Neural cell (in vitro differentiated cells): ENCODE results near the gene TRPV3. TPM values are rescaled to one million over a fixed set of nuclear protein-coding genes. Genes with fewer than 3 reads are reported as not detected.

Source experiments
- H2AFZ ChIP-seq: fragments of 200-600, 300-800 bp; sonication (generic), shearing (Covaris generic); 2 replicates; pipeline ENCODE4 v1.6.0; 2014; ENCODE audit warnings: low read depth, mild to moderate bottlenecking, antibody characterized with exemption, low read length, moderate library complexity
- H3F3A ChIP-seq: fragments of 200-600 bp; shearing (Covaris generic); 2 replicates; pipeline ENCODE4 v1.6.1; 2016; ENCODE audit warnings: mild to moderate bottlenecking, moderate library complexity, mixed read lengths, antibody characterized with exemption, low read length; ENCODE audit not compliant: insufficient read depth, poor library complexity, severe bottlenecking
- H3K27ac ChIP-seq: fragments of 200-600, 300-800 bp; sonication (generic), shearing (Covaris generic); 2 replicates; pipeline ENCODE4 v1.5.1; 2014; ENCODE audit warnings: mild to moderate bottlenecking, low read length, moderate library complexity
- H3K27me3 ChIP-seq: fragments of 300-800, 200-600 bp; sonication (generic), shearing (Covaris generic); 2 replicates; pipeline ENCODE4 v1.6.0; 2014; ENCODE audit warnings: mild to moderate bottlenecking, low read depth, low read length, moderate library complexity; ENCODE audit not compliant: insufficient read depth
- H3K36me3 ChIP-seq: fragments of 300-800, 200-600 bp; sonication (generic), shearing (Covaris generic); 2 replicates; pipeline ENCODE4 v1.5.1; 2014; ENCODE audit warnings: mild to moderate bottlenecking, antibody characterized with exemption, low read length, moderate library complexity; ENCODE audit not compliant: insufficient read depth
- H3K4me2 ChIP-seq: fragments of 300-800, 200-600 bp; sonication (generic), shearing (Covaris generic); 2 replicates; pipeline ENCODE4 v1.6.0; 2014; ENCODE audit warnings: mild to moderate bottlenecking, low read length
- H3K4me3 ChIP-seq: fragments of 300-800, 200-600 bp; sonication (generic), shearing (Covaris generic); 2 replicates; pipeline ENCODE4 v1.5.1; 2014; ENCODE audit warnings: mild to moderate bottlenecking, low read length, moderate library complexity
- H3K79me2 ChIP-seq: fragments of 200-600 bp; shearing (Covaris generic); replicated peaks from 2 replicates; pipeline ENCODE4 v1.6.0; 2014; ENCODE audit warnings: mild to moderate bottlenecking, low read length, moderate library complexity; ENCODE audit not compliant: insufficient read depth
- H3K9ac ChIP-seq: fragments of 300-800, 200-600 bp; sonication (generic), shearing (Covaris generic); 2 replicates; pipeline ENCODE4 v1.6.1; 2016; ENCODE audit warnings: mild to moderate bottlenecking, low read length, mixed read lengths
- H3K9me2 ChIP-seq: fragments of 200-600 bp; shearing (Covaris generic); 2 replicates; pipeline ENCODE4 v1.6.1; 2016; ENCODE audit warnings: mild to moderate bottlenecking, low read length, mixed read lengths; ENCODE audit not compliant: insufficient read depth
- H3K9me3 ChIP-seq: fragments of 200-600, 300-800 bp; sonication (generic), shearing (Covaris generic); 2 replicates; pipeline ENCODE4 v1.6.1; 2016; ENCODE audit warnings: mild to moderate bottlenecking, mixed run types, low read length, moderate library complexity, mixed read lengths
- H4K20me1 ChIP-seq: fragments of 200-600 bp; shearing (Covaris generic); 2 replicates; pipeline ENCODE4 v1.6.1; 2016; ENCODE audit warnings: mild to moderate bottlenecking, mixed run types; ENCODE audit not compliant: insufficient read depth
- CTCF ChIP-seq: fragments of 450-650 bp; IDR thresholded peaks from 2 replicates; pipeline ENCODE4 v1.5.1; 2014; ENCODE audit warnings: antibody characterized with exemption, mild to moderate bottlenecking, moderate library complexity; ENCODE audit not compliant: poor library complexity, severe bottlenecking
- EP300 ChIP-seq: fragments of 450-650 bp; conservative IDR thresholded peaks from 2 replicates; pipeline ENCODE4 v1.6.1; 2014; ENCODE audit warnings: antibody characterized with exemption, mild to moderate bottlenecking, moderate library complexity; ENCODE audit not compliant: poor library complexity, severe bottlenecking
- EZH2 ChIP-seq: fragments of 200-600, 300-800 bp; shearing (Covaris generic), sonication (generic); IDR thresholded peaks from 2 replicates; pipeline ENCODE4 v1.6.1; 2014; ENCODE audit warnings: antibody characterized with exemption, low read length, borderline replicate concordance, mild to moderate bottlenecking; ENCODE audit not compliant: insufficient read depth, poor library complexity, severe bottlenecking
- MXI1 ChIP-seq: fragments of 450-650 bp; conservative IDR thresholded peaks from 2 replicates; pipeline ENCODE4 v1.6.1; 2014; ENCODE audit warnings: antibody characterized with exemption, mild to moderate bottlenecking; ENCODE audit not compliant: poor library complexity, severe bottlenecking
- POLR2AphosphoS5 ChIP-seq: IDR thresholded peaks from 2 replicates; pipeline ENCODE4 v1.6.1; 2012
- RAD21 ChIP-seq: fragments of 450-650 bp; conservative IDR thresholded peaks from 2 replicates; pipeline ENCODE4 v1.6.1; 2014; ENCODE audit warnings: antibody characterized with exemption, mild to moderate bottlenecking, moderate library complexity
- REST ChIP-seq: IDR thresholded peaks from 2 replicates; pipeline ENCODE4 v1.6.1; 2012; ENCODE audit warnings: borderline replicate concordance
- SMC3 ChIP-seq: fragments of 450-650 bp; conservative IDR thresholded peaks from 2 replicates; pipeline ENCODE4 v1.6.1; 2014; ENCODE audit warnings: antibody characterized with exemption, mild to moderate bottlenecking, moderate library complexity; ENCODE audit not compliant: poor library complexity
- TAF1 ChIP-seq: IDR thresholded peaks from 2 replicates; pipeline ENCODE4 v1.6.1; 2012; ENCODE audit warnings: low read depth
- polyA plus RNA-seq: library from polyadenylated mRNA; depleted of rRNA; stranded (reverse); fragments of >200 nt; gene quantifications from 2 replicates; pipeline ENCODE4 v1.2.3, GENCODE V29; 2014

Gene TRPV3
- polyA plus RNA-seq, 1 donor from 2014 or later, result 0.19 TPM

GRCh38 chr17:3572231-3572630 lies 14.6 kb upstream of the TRPV3 start:
- no peaks in the 10 kb centered on the region for H3K36me3 ChIP-seq
- no peak overlapping the region for H3K4me2 ChIP-seq
- H3K27ac ChIP-seq, result no peak overlapping the region
- TF ChIP-seq CTCF, result no peak
- no peak for TF ChIP-seq EZH2
- TF ChIP-seq POLR2AphosphoS5, result no peak
- no peak for TF ChIP-seq REST
- no peak for TF ChIP-seq RAD21
- no peak for TF ChIP-seq EP300
- no peak for TF ChIP-seq SMC3
- TF ChIP-seq TAF1, result no peak
- TF ChIP-seq MXI1, result no peak
- H3K4me3 ChIP-seq, result no peak overlapping the region
- no peaks in the 10 kb centered on the region for H3K27me3 ChIP-seq
- no peak overlapping the region for H2AFZ ChIP-seq
- no peaks in the 10 kb centered on the region for H3K9me2 ChIP-seq
- H3K9ac ChIP-seq, result no peak overlapping the region
- H3F3A ChIP-seq, result no peaks in the 10 kb centered on the region
- H3K79me2 ChIP-seq, result no peaks in the 10 kb centered on the region
- no peaks in the 10 kb centered on the region for H4K20me1 ChIP-seq
- no peaks in the 10 kb centered on the region for H3K9me3 ChIP-seq

GRCh38 chr17:3571043-3571900 lies 13.7 kb upstream of the TRPV3 start:
- no peaks in the 10 kb centered on the region for H3K9me2 ChIP-seq
- H2AFZ ChIP-seq, result no peak overlapping the region
- no peaks in the 10 kb centered on the region for H4K20me1 ChIP-seq
- no peaks in the 10 kb centered on the region for H3K36me3 ChIP-seq
- TF ChIP-seq REST (no peak), EZH2 (no peak), POLR2AphosphoS5 (no peak), RAD21 (no peak), MXI1 (no peak), TAF1 (no peak), CTCF (no peak), EP300 (no peak), SMC3 (no peak)
- no peaks in the 10 kb centered on the region for H3K9me3 ChIP-seq
- H3K27me3 ChIP-seq, result no peaks in the 10 kb centered on the region
- no peak overlapping the region for H3K4me2 ChIP-seq
- no peaks in the 10 kb centered on the region for H3K79me2 ChIP-seq
- H3K9ac ChIP-seq, result no peak overlapping the region
- no peaks in the 10 kb centered on the region for H3F3A ChIP-seq
- no peak overlapping the region for H3K27ac ChIP-seq
- H3K4me3 ChIP-seq, result no peak overlapping the region
